HG03045 (cell line): ENCODE measurements around the gene CCDC117.
"Not testable (repeated sequence)": the region's sequence is repeated elsewhere in the genome, so short reads cannot be mapped to it uniquely, and the experiment has no call there.

ENCODE experiments used
- ATAC-seq: cut with Tn5 transposase; IDR thresholded peaks from one replicate; pipeline ENCODE4 v1.9.1; 2021; ENCODE audit warnings: mild to moderate bottlenecking, moderate library complexity; ENCODE audit not compliant: unreplicated experiment

The CCDC117 gene

GRCh38 chr22:28800308-28801041 is 28.0 kb downstream of the CCDC117 start, which contains the start of gene XBP1:
TSS of gene XBP1 (minus strand) at chr22:28800569.
- ATAC-seq, result peak; percentile 87

- ATAC-seq, result no peak
Observed at GRCh38 chr22:28801845-28802594, 29.5 kb downstream of the CCDC117 start.

GRCh38 chr22:28802595-28803123 is 30.2 kb downstream of the CCDC117 start:
- no peak for ATAC-seq

GRCh38 chr22:28805426-28805825 is 32.9 kb downstream of the CCDC117 start:
- ATAC-seq, result not testable (repeated sequence)

GRCh38 chr22:28808716-28809355 is 36.3 kb downstream of the CCDC117 start:
- ATAC-seq, result no peak

- no peak for ATAC-seq
Observed at GRCh38 chr22:28810821-28811491, 38.5 kb downstream of the CCDC117 start.

- no peak for ATAC-seq
Observed at GRCh38 chr22:28812516-28812915, 40.0 kb downstream of the CCDC117 start.

GRCh38 chr22:28813772-28814518 is 41.5 kb downstream of the CCDC117 start:
- ATAC-seq, result no peak

GRCh38 chr22:28815111-28815510 is 42.6 kb downstream of the CCDC117 start:
- ATAC-seq, result no peak

GRCh38 chr22:28815729-28816128 is 43.2 kb downstream of the CCDC117 start:
- ATAC-seq, result no peak

GRCh38 chr22:28817064-28817463 is 44.6 kb downstream of the CCDC117 start:
- no peak for ATAC-seq

GRCh38 chr22:28817919-28818859 is 45.7 kb downstream of the CCDC117 start:
- ATAC-seq, result no peak

GRCh38 chr22:28819253-28820096 is 47.0 kb downstream of the CCDC117 start:
- peak; percentile 45 for ATAC-seq

- ATAC-seq, result no peak
Observed at GRCh38 chr22:28820885-28821284, 48.4 kb downstream of the CCDC117 start.

GRCh38 chr22:28821452-28821851 is 49.0 kb downstream of the CCDC117 start:
- no peak for ATAC-seq

GRCh38 chr22:28822930-28823551 is 50.5 kb downstream of the CCDC117 start:
- ATAC-seq, result no peak

- not testable (repeated sequence) for ATAC-seq
Observed at GRCh38 chr22:28824455-28824854, 52.0 kb downstream of the CCDC117 start.

GRCh38 chr22:28826430-28826829 is 53.9 kb downstream of the CCDC117 start:
- not testable (repeated sequence) for ATAC-seq
